Activated T-helper 1 cell treated with anti-CD3 and anti-CD28 coated beads, Interleukin-2, amount 50 U/mL, for 16 hours (primary cell): Measurements from ENCODE around the gene FSD2.

Experiments used
- DNase-seq, 2 donors: peaks; one replicate each; pipeline ENCODE4 v3.0.0-alpha.2; 2020; ENCODE audit warnings: low read depth in 1 of 2, low spot score in 1 of 2

FSD2 gene, protein sequence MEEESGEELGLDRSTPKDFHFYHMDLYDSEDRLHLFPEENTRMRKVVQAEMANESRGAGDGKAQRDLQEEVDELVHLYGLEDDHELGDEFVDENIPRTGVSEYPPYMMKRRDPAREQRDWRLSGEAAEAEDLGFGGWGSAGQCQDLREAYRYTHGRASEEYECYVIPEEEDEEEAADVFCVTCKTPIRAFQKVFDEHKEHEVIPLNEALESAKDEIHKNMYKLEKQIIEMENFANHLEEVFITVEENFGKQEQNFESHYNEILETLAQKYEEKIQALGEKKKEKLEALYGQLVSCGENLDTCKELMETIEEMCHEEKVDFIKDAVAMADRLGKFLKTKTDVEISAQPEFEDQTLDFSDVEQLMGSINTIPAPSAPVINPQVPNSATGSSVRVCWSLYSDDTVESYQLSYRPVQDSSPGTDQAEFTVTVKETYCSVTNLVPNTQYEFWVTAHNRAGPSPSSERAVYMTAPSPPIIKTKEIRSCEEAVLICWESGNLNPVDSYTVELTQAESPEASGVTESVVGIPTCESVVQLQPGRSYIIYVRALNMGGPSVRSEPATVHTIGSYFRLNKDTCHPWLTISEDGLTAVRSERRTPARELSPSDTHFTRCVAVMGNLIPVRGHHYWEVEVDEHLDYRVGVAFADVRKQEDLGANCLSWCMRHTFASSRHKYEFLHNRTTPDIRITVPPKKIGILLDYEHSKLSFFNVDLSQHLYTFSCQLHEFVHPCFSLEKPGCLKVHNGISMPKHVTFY

DNA sequence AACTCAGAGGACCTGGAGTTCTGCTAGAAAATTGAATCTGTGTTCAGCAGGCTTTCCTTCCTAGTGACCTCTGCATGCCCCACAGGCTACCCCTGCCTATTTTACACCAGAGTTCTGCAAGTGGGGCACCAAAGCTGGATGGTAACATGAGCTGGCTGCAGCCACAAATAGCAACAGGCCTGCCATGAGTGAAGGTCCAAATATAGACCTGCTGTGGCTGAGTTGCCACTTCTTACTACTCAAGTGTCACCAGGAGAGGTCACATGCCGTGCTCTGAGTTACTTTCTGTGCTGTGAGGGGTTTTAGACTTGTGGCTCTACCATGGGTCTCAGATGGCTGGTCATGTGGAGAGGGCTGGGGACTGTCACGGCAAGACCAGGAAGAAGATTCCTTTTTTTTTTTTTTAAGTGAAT lies at the start of gene FSD2:
Gene FSD2 (minus strand): TSS at position 76 of the 413 bp plus-strand sequence. CDS start 18,679 bp downstream, outside the sequence.
- DNase-seq: no peak

DNA sequence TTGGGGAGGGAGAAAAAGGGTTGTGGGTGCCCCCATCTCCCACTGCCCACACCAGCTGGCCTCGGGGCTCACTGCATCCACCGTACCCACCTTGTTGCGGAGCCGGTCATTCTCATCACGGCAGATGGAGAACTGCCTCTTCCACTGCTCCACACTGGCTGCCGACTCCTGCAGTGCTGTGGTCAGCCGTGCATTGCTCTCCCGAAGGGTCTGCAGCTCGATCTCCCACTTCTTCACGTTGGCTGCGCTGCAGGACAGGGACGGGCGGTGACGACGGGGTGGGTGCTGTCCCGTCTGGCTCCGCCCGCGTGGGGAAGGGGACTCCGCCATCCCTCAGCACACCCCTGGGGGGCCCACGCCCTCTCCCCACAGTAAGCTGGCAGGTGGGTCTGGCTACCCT lies 48.7 kb upstream of the FSD2 start:
- no peak for DNase-seq

DNA sequence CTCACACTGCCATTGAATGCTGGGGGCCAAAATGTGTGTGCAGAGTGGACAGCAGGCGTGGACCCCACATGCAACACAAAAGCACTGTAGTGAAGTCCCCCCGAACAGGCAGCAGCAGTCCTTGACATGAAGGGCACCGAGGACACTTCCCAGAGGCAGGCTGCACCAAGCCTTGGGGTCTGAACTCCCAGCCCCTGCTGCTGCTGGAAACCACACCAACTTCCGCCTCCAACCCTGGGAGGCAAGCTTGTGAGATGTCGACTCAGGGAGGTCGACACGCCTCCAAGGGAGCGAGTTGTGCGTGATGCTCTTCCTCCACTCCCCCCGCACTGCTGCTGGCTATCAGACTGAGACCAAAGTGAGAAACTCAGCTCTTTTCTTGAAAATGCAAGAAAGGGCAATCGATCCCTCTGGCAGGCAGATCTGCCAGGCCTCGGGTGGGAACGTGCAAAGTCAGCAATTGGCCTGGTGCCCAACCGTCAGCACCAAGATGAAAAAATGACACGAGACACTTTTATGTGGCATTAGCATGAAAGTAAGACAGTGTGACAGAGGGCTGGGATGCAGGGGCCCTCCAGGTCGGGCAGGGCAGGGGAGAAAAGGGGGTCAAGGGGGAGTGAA lies 47.2 kb upstream of the FSD2 start:
- DNase-seq: no peak

DNA sequence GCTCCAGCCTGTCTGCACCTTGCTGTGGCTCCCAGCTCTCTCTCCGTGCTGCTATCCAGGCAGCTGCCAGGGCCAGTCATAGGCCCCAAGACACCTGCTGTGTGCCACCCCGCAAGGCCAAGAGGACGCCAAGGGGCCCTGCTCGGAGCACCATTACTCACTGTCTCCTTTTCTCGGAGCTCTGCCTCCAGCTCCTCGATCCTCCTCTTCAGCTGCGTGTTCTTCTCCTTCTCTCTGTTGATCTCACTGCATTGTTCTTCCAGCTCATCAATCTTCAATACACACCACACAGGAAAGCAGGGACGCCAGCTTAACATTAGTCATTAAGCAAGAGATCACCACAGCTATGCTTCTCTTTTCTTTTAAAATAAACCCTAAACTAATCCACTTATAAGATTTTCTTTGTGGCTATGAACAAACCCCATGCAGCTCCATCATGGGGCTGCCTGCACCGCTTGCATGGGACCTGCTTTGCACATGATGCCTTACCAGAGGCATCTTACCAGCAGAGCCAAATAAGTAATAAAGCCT lies 46.2 kb upstream of the FSD2 start:
- no peak for DNase-seq

DNA sequence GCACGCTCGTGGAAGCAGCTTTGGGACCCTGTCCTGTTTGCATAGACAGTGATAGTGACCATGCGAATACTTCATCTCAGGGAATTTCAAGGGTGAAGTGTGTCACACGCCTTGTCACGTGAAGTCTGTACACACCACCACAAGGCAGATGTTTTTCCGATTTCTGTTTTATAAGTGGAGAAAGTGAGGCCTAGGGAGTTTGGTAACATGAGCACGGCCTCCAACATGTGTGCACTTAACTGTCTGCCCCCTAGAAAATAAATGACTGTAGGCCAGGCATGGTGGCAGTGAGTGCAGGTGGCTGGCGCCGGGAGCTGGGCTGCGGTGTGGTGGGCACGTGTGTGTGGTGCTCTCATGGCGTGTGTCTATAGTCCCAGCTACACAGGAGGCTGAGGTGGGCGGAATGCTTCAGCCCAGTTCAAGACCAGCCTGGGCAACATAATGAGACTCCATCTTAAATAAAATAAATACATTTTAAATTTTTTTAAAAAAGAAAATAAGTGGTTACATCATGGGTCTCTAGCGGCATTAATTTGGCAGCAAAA lies 45.5 kb upstream of the FSD2 start:
- no peak for DNase-seq

DNA sequence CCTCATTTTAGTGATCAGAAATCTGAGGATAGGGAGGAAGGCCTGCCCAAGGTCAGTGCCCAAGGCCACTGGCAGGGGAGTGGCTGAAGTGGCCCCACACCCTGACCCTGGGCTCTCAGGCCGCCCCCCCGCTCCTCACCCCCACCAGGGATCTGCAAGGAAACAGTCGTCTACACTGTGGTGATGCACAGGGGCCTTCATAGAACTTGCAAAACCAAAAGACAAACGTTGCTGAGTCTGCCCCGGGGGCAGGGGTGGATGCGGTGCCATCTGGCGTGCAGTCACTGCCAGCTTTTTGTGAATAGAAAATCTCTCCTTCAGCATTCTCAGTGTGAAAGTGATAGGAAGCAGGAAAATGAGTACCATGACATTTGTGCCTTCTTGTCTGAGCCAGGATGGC lies 44.9 kb upstream of the FSD2 start:
- no peak for DNase-seq

DNA sequence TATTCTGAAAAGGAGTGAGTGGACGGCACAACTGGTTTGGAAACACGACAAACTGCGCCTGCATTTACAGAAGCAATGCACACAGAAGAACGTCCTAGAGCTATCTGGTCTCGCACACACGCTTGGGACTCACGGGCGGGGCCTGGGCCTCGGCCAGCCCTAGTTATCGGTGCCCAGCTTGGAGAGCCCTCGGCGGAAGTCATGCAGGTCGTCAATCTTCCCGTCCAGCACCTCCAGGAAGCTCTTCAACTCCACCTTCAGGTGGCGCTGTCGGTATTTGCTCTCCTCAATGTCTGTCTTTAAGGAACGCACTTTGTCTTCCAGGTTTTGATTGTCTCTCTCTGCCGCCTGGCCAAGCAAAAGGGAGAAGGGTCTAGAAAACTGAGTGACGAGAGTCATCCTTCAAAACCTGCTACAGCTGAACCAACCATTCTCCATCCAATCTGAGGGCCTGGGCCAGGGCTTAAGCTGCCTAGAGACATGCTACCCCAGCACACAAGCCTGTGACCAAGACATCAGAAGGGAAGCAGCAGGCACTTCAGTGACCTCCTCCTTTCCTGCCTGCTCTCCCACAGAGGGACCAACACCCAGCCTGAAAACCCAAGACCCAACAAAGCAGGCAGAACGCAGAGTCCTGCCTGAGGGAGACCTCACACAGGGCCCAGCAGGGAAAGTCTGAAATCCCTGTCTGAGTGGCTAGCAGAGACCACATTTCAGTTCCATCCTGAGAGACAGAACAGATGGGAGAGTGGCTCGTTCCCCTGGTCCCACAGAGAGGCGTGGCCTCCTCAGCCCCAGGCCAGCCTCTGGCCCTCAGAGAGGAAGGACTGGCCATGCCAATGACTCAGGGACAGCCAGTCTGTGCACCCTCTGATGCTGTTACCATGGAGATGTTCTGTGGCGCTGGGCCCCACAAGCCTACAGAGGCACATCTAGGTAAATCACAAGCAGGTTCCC lies 44.0 kb upstream of the FSD2 start:
- no peak for DNase-seq

DNA sequence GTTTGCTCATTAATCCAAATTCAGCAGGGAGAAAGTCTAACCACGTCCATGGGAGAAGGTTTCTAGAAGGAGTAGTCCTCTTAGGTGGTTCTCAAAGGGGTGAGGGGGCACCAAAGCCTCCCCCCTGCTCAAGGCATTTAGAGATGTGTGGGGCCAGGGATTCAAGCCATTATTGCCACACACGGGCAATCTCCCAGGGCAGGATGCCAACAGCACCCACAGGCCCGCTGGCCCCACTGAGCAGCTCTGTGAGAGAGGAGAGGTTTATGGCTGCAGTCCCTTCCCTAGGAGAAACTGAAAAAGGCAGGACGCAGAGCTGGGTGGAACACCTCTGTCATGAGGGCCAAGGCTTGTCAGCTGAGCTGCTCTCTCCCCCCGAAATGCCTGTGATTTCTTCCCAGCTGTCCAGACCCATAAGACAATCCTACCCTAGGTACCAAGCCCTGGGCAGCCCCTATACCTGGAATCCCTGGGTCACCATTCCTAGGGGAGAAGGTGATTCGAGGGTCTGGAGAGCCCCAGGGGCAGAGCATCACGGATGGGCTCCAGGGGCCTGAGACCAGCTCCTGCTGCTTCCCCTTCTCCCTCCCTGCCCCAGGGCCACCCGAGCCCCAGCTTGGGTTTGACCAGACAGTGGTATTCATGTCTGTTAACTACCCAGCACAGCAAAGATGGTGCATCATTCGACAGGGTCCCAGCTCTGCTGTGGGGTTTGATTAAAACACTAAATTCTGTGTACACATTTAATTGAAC lies 42.5 kb upstream of the FSD2 start:
- DNase-seq: no peak

DNA sequence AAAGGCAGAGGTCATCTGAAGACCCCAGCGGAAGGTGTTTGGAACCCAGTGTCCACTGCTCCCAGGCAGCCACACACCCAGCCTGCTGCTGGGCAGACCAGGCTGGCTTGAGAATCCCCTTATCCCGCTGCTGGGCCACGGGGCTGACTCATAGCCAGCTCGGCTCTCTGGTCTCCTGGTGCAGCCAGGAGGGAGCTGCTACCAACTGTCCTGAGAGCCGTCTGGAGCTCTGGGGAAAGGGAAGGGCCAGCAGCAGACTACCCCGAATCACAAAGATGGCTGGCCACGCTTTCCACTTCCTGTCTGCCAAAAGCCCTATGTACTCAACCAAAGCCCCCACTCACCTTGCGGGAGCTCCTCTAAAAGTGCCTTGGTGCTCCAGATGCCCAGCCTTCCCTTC lies 41.8 kb upstream of the FSD2 start:
- DNase-seq: no peak

DNA sequence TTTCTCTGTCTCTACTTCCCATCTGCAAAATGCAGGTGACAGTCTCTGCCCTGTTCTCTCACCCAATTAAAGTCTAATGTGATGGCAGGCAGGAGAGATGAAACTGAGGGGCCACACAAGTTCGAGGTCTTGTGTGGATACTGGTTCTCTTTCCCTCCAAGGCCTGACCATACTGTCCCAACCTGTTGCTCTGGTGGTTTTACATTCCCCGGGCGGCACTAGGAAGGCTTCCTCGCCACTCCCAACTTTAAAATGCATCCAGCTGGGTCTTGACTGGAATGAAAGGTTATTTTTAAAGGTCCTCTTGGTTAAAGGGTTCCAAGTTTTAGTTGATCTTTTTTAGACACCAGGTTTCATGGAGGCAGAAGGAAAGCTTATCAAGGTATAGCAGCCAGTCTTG lies 40.8 kb upstream of the FSD2 start:
- DNase-seq: no peak

DNA sequence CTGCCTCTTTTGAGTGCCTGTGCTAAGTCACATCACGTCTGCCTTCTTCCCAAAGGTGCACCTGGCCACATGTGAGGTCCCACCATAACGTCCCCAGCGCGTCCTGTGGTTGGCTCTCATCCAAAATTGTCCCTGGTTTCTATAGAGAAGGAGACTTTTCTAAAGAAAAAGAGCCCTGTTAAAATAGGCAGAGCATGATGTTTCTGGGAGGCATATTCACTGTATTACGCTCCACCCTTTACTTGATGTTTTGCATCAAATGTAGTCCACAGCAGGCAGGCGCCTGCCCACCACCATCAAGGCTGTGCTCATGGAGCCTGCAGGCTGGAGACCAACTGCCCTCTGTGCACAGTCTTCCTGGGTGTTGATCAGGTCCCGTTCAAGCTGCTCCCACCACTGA lies 39.8 kb upstream of the FSD2 start:
- no peak for DNase-seq

DNA sequence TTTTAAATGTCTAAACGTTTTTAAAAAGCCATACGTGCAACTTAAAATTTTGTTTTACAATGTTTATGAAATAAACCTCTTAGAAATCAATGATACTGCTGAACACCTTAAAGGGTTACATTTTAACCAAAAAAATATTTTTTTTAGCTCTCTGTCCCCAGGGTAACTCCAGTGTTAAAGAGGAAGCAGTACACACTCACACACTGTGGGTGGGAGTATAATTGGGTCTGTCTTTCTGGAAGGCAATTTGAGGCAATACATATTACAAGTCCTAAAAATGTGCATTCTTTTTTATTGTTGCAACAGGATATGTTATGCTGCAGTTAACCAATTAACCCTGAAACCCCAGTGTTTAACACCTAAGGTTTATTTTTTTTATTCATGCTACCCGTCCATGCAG lies 37.7 kb upstream of the FSD2 start:
- no peak for DNase-seq

DNA sequence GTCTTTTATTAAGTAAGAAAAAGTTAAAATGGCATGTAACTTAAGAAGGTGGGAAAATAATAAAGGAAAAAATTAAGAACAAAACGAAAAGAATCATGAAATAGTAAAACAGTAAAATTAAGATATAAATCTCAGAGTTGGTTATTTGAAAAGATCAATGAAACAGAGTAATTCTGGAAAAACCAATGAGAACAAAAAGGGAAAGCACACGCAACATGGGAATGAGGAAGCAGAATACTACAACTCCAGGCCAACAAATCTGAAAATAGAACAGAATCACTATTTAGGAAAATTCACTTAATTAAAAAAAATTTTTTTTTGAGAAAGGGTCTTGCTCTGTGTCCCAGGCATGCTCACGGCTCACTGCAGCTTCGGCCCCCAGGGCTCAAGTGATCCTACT lies 34.3 kb upstream of the FSD2 start:
- no peak for DNase-seq

DNA sequence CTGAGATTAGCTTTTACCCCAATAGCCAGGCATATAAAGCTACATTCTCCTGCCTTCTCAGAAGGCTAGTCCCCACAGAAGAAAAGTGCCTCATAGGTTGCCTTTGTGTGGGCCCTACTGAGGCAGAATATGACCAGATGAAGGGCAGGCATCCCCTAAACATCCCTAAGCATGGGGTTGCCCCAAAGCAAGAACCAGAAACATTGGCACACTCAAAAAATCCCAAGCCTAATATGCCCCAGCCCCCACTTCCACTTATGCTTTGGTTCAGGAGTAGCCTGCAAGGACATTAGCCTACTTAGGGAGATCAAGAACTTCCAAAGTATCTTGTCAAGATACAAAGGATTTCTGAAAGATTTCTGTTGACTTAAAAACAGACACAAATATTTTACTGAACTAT lies 33.3 kb upstream of the FSD2 start:
- no peak for DNase-seq

DNA sequence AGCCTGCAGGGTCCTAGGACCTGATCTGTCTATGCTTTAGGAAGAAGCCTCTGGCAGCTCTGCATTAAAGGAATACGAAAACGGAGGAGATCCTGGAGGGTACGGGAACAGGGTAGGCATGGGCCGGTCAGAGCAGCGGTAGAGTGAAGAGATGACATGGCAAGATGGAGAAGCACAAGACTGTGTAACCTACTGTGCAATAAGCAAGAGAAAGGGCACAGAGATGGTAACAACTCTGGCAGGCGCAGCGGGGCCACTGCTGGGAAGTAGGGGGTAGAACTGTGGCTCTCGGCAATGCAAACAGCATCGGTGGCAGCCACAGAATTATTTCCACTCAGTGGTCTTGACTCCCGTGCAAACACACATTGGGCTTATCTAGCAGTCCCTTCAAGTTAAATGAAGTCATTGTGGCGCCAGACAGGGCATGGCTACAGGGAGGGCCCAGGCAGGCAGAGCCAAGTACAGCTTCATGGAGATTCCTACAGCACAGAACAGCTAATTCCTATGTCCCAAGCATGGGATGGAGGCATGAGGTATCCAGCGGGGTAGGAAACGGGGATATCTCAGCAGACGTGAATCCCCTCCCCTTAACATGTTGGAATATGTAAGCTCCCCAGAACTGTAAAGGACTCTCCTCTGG lies 32.3 kb upstream of the FSD2 start:
- no peak for DNase-seq

DNA sequence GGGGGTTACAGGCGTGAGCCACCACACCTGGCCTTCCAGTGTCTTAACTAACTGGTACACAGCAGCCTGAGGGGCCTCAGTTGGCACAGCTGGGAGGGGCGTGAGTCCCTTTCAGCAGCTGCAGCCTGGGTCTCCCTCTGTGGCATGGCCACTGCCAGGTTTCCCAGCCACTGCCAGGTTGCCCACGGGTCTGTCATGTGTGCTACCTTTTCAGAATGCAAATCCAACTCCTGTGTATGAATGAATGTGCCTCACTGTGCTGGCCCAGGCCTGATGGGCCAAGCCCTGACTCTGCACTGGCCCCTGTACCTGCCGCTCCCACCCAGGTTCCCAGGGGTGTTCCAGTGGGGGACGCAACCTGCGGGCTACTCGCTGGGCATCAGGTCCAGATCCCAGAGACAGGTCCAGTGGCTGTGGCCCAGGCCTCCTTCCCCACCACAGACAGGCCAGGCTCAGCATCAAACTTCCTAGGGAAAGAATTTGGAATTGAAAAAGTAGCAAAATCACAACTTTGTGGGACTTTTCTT lies 29.6 kb upstream of the FSD2 start:
- DNase-seq: no peak

DNA sequence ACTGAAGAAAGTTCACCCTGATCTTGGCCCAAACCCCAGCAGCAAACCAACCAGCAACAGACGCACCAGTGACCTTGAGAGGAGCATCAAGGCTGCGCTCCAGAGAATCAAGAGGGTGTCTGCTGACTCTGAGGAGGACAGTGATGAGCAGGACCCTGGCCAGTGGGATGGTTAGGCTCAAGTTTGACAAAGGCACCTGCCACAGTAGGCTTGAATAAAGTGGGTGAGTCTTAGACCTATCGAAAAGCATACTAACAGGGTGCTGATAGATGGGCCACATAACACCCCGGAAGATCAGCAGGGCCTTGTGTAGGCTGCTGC lies 27.5 kb upstream of the FSD2 start:
- DNase-seq: no peak

DNA sequence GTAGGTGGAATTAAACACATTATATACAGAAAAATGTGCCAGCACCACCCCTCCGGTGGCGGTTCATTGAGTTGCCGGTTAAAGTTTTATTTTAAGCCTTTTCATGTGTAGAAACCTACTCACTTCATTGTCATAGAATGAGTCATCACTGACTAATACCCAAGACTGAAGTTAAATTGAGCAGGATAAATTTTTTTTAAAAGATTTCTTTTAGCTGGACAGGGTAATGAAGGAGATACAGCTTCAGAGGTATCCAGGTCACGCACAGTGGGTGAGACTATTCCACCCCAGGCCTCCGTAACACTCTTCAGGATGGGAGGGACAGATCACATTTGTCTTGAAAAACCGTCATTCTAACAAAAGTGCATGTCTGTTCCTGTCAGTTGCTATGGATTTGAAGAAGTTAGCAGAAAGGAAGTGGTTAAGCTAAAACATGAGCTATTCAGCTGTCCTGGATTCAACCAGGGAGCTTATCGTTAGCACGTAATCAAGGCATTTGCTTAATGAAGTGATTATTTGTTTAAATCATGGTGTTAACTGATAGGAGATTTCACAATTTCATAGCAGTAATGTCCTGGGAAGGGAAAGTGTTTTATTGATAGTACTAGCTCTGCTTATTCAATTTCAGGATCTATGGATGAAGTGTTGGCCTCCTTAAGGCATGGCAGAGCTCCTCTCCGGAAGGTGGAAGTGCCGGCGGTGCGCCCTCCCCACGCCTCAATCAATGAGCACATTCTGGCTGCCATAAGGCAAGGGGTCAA lies 26.9 kb upstream of the FSD2 start:
- DNase-seq: no peak
